ENCODE results near the gene NRXN3. TPM values are rescaled to one million over a fixed set of nuclear protein-coding genes. Genes with fewer than 3 reads are reported as not detected.

The NRXN3 gene
- total and polyA plus RNA-seq, 2 experiments from 2014 or later = 0.69 to 1.5 TPM

DNA sequence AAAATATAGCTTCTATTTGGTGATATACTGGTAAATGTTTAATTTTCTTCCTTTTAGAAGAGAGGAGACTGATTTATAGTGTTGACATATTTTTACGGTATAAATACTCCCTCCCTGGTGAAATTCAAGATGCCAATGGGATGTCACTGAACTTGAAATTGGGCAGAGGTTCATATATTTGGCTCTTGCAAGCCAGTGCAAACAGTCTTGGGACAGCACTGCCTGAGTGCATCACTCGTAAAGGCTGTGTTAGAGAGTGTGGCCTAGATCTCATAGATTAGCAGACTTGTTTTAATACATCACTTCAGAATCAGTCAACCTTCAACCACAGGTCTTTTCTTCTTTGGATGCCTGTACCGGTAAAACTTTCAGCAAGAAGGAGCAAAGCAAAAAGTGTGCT, 681.0 kb downstream of the NRXN3 start:
- TF ChIP-seq, protein P1, sequence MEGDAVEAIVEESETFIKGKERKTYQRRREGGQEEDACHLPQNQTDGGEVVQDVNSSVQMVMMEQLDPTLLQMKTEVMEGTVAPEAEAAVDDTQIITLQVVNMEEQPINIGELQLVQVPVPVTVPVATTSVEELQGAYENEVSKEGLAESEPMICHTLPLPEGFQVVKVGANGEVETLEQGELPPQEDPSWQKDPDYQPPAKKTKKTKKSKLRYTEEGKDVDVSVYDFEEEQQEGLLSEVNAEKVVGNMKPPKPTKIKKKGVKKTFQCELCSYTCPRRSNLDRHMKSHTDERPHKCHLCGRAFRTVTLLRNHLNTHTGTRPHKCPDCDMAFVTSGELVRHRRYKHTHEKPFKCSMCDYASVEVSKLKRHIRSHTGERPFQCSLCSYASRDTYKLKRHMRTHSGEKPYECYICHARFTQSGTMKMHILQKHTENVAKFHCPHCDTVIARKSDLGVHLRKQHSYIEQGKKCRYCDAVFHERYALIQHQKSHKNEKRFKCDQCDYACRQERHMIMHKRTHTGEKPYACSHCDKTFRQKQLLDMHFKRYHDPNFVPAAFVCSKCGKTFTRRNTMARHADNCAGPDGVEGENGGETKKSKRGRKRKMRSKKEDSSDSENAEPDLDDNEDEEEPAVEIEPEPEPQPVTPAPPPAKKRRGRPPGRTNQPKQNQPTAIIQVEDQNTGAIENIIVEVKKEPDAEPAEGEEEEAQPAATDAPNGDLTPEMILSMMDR (IDR thresholded peaks at IDR 0.05; ENCODE audit: low read depth, low read length) = no peak
- Histone ChIP-seq H3K9me3 (ENCODE audit: low read depth) (no peaks in the 10 kb centered on the region), H3K27ac (no peak overlapping the region), H3K4me1 (ENCODE audit: low read depth) (peaks cover 6% of the 10 kb centered on the region), H3K36me3 (no peaks in the 10 kb centered on the region), H3K4me3 (no peak overlapping the region), H3K27me3 (peaks cover 30% of the 10 kb centered on the region)
- no peak for DNase-seq (ENCODE audit: low read depth in 1 of 2, low spot score in 1 of 2)

DNA sequence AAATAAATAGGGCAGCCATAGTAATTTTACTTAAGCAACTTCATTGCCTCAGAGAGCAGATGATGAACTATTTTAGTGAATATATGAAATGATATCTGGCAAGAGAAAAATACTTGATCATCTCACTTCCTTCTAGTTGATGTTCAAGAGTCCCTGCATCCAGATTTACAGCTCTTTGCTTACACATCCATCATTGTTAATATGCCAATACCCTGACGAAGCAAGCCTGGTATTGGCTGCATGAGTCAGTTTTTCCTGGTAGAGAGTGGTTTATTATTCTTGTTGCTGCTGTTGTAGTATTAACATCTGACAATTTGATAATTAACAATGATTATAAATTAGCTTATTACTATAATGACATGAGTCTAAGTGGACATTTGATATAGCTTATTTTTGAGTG, 681.9 kb downstream of the NRXN3 start:
- peaks cover 21% of the 10 kb centered on the region for H3K27me3 ChIP-seq
- no peak for DNase-seq (ENCODE audit: low read depth in 1 of 2, low spot score in 1 of 2)
- TF ChIP-seq, protein P1 (IDR thresholded peaks at IDR 0.05; ENCODE audit: low read depth, low read length) = no peak
- peaks cover 6% of the 10 kb centered on the region for H3K4me1 ChIP-seq (ENCODE audit: low read depth)
- H3K9me3 ChIP-seq (ENCODE audit: low read depth) = no peaks in the 10 kb centered on the region
- no peak overlapping the region for H3K4me3 ChIP-seq
- no peaks in the 10 kb centered on the region for H3K36me3 ChIP-seq
- H3K27ac ChIP-seq = no peak overlapping the region

DNA sequence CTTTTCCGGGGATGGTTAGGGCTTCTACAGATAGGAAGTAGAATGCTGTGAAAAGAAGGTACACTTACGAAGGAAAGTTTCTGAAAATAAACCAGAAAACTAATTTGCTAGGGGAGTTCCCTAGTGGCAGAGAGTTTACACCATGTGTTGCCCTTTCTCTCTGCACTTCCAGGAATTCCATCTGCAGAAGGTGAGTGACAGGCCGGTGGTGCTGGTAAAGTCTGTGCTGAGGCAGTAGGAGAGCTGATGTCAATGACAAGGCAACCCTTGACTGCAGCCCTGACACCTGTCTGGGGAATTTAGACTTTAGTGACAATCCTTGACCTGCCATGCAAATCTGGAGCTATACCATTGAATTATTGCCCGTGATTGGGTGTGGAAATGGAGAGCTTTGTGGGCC, 687.8 kb downstream of the NRXN3 start:
- H3K36me3 ChIP-seq = no peaks in the 10 kb centered on the region
- no peaks in the 10 kb centered on the region for H3K9me3 ChIP-seq (ENCODE audit: low read depth)
- H3K4me3 ChIP-seq = no peak overlapping the region
- TF ChIP-seq, protein P1 (IDR thresholded peaks at IDR 0.05; ENCODE audit: low read depth, low read length) = no peak
- no peak overlapping the region for H3K27ac ChIP-seq
- no peak for DNase-seq (ENCODE audit: low read depth in 1 of 2, low spot score in 1 of 2)
- H3K27me3 ChIP-seq = peaks cover 6% of the 10 kb centered on the region
- H3K4me1 ChIP-seq (ENCODE audit: low read depth) = no peaks in the 10 kb centered on the region

DNA sequence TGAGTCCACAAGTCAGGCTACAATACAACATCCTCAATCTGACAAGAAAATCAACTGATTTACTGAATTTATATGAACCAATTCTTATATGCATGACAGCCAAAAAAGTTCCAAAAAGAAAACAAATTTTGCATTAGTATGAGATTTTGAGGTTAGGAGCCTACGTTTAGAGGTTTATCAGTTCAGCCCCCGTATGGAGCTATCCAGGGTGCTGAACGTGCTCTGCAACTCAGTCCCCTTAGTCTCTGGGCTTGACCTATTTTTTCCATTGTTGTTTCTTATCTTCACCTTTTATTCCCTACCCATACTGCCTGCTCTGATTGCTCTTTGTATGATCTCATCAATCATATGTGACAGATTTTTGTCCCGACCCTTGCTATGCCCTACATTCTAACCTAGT, 693.0 kb downstream of the NRXN3 start:
- Histone ChIP-seq H3K4me3 (no peak overlapping the region), H3K27ac (no peak overlapping the region), H3K36me3 (no peaks in the 10 kb centered on the region), H3K27me3 (no peaks in the 10 kb centered on the region), H3K4me1 (ENCODE audit: low read depth) (no peaks in the 10 kb centered on the region), H3K9me3 (ENCODE audit: low read depth) (no peaks in the 10 kb centered on the region)
- peak; percentile 32 to 81 for DNase-seq (ENCODE audit: low read depth in 1 of 2, low spot score in 1 of 2)
- TF ChIP-seq, protein P1 (IDR thresholded peaks at IDR 0.05; ENCODE audit: low read depth, low read length) = no peak

DNA sequence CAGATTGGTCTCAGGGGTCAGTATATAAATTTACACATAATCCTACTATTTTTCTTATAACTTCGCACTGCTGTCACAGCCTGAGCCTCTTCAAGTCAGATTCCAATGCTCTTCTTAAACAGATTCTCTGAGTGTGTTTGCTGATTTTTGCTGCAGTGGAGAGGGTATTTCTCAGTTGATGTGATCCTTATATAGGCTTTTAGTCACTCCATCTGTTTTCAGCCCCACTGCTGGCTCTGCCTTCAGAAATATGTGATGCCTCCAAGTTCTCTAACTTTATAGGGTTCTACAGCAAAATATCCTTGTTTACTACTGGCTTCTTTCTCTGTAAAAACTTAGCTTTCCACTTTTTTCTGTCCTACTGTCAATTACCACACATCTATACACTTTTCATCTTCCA, 702.7 kb downstream of the NRXN3 start:
- no peaks in the 10 kb centered on the region for H3K36me3 ChIP-seq
- no peak overlapping the region for H3K4me3 ChIP-seq
- TF ChIP-seq, protein P1 (IDR thresholded peaks at IDR 0.05; ENCODE audit: low read depth, low read length) = no peak
- H3K27ac ChIP-seq = no peak overlapping the region
- no peaks in the 10 kb centered on the region for H3K9me3 ChIP-seq (ENCODE audit: low read depth)
- H3K27me3 ChIP-seq = no peaks in the 10 kb centered on the region
- no peak for DNase-seq (ENCODE audit: low read depth in 1 of 2, low spot score in 1 of 2)
- H3K4me1 ChIP-seq (ENCODE audit: low read depth) = no peaks in the 10 kb centered on the region

DNA sequence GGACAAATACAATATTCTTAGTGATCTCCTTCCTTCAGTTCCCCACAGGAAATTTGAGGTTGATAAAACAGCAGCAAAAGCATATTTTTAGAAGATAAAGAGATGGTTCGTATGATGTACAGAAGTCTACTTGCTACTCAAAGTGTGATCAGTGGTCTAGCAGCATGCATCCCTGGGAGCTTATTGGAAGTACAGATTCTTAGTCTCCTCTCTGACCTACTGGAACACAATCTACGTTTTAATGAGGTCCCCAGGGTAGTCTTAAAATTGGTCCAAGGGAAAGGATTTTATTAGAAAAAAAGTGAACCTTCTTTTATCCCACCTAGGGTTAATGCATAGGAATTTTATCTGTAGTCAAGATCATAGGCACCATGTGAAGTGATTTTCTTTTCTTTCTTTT, 703.4 kb downstream of the NRXN3 start:
- Histone ChIP-seq H3K4me1 (ENCODE audit: low read depth) (no peaks in the 10 kb centered on the region), H3K27ac (no peak overlapping the region), H3K36me3 (no peaks in the 10 kb centered on the region), H3K27me3 (no peaks in the 10 kb centered on the region), H3K4me3 (no peak overlapping the region), H3K9me3 (ENCODE audit: low read depth) (no peaks in the 10 kb centered on the region)
- TF ChIP-seq, protein P1 (IDR thresholded peaks at IDR 0.05; ENCODE audit: low read depth, low read length) = no peak
- no peak for DNase-seq (ENCODE audit: low read depth in 1 of 2, low spot score in 1 of 2)

All from cardiac muscle cell (in vitro differentiated cells and primary cell).